Neural cell (in vitro differentiated cells): ENCODE measurements around the gene TBX15. TPM values are rescaled to one million over a fixed set of nuclear protein-coding genes. Genes with fewer than 3 reads are reported as not detected.

ENCODE experiments used
- H2AFZ ChIP-seq: fragments of 200-600, 300-800 bp; sonication (generic), shearing (Covaris generic); 2 replicates; pipeline ENCODE4 v1.6.0; 2014; ENCODE audit warnings: low read depth, mild to moderate bottlenecking, antibody characterized with exemption, low read length, moderate library complexity
- H3F3A ChIP-seq: fragments of 200-600 bp; shearing (Covaris generic); 2 replicates; pipeline ENCODE4 v1.6.1; 2016; ENCODE audit warnings: mild to moderate bottlenecking, moderate library complexity, mixed read lengths, antibody characterized with exemption, low read length; ENCODE audit not compliant: insufficient read depth, poor library complexity, severe bottlenecking
- H3K27ac ChIP-seq: fragments of 200-600, 300-800 bp; sonication (generic), shearing (Covaris generic); 2 replicates; pipeline ENCODE4 v1.5.1; 2014; ENCODE audit warnings: mild to moderate bottlenecking, low read length, moderate library complexity
- H3K27me3 ChIP-seq: fragments of 300-800, 200-600 bp; sonication (generic), shearing (Covaris generic); 2 replicates; pipeline ENCODE4 v1.6.0; 2014; ENCODE audit warnings: mild to moderate bottlenecking, low read depth, low read length, moderate library complexity; ENCODE audit not compliant: insufficient read depth
- H3K36me3 ChIP-seq: fragments of 300-800, 200-600 bp; sonication (generic), shearing (Covaris generic); 2 replicates; pipeline ENCODE4 v1.5.1; 2014; ENCODE audit warnings: mild to moderate bottlenecking, antibody characterized with exemption, low read length, moderate library complexity; ENCODE audit not compliant: insufficient read depth
- H3K4me2 ChIP-seq: fragments of 300-800, 200-600 bp; sonication (generic), shearing (Covaris generic); 2 replicates; pipeline ENCODE4 v1.6.0; 2014; ENCODE audit warnings: mild to moderate bottlenecking, low read length
- H3K4me3 ChIP-seq: fragments of 300-800, 200-600 bp; sonication (generic), shearing (Covaris generic); 2 replicates; pipeline ENCODE4 v1.5.1; 2014; ENCODE audit warnings: mild to moderate bottlenecking, low read length, moderate library complexity
- H3K79me2 ChIP-seq: fragments of 200-600 bp; shearing (Covaris generic); replicated peaks from 2 replicates; pipeline ENCODE4 v1.6.0; 2014; ENCODE audit warnings: mild to moderate bottlenecking, low read length, moderate library complexity; ENCODE audit not compliant: insufficient read depth
- H3K9ac ChIP-seq: fragments of 300-800, 200-600 bp; sonication (generic), shearing (Covaris generic); 2 replicates; pipeline ENCODE4 v1.6.1; 2016; ENCODE audit warnings: mild to moderate bottlenecking, low read length, mixed read lengths
- H3K9me2 ChIP-seq: fragments of 200-600 bp; shearing (Covaris generic); 2 replicates; pipeline ENCODE4 v1.6.1; 2016; ENCODE audit warnings: mild to moderate bottlenecking, low read length, mixed read lengths; ENCODE audit not compliant: insufficient read depth
- H3K9me3 ChIP-seq: fragments of 200-600, 300-800 bp; sonication (generic), shearing (Covaris generic); 2 replicates; pipeline ENCODE4 v1.6.1; 2016; ENCODE audit warnings: mild to moderate bottlenecking, mixed run types, low read length, moderate library complexity, mixed read lengths
- H4K20me1 ChIP-seq: fragments of 200-600 bp; shearing (Covaris generic); 2 replicates; pipeline ENCODE4 v1.6.1; 2016; ENCODE audit warnings: mild to moderate bottlenecking, mixed run types; ENCODE audit not compliant: insufficient read depth
- CTCF ChIP-seq: fragments of 450-650 bp; IDR thresholded peaks from 2 replicates; pipeline ENCODE4 v1.5.1; 2014; ENCODE audit warnings: antibody characterized with exemption, mild to moderate bottlenecking, moderate library complexity; ENCODE audit not compliant: poor library complexity, severe bottlenecking
- EP300 ChIP-seq: fragments of 450-650 bp; conservative IDR thresholded peaks from 2 replicates; pipeline ENCODE4 v1.6.1; 2014; ENCODE audit warnings: antibody characterized with exemption, mild to moderate bottlenecking, moderate library complexity; ENCODE audit not compliant: poor library complexity, severe bottlenecking
- EZH2 ChIP-seq: fragments of 200-600, 300-800 bp; shearing (Covaris generic), sonication (generic); IDR thresholded peaks from 2 replicates; pipeline ENCODE4 v1.6.1; 2014; ENCODE audit warnings: antibody characterized with exemption, low read length, borderline replicate concordance, mild to moderate bottlenecking; ENCODE audit not compliant: insufficient read depth, poor library complexity, severe bottlenecking
- MXI1 ChIP-seq: fragments of 450-650 bp; conservative IDR thresholded peaks from 2 replicates; pipeline ENCODE4 v1.6.1; 2014; ENCODE audit warnings: antibody characterized with exemption, mild to moderate bottlenecking; ENCODE audit not compliant: poor library complexity, severe bottlenecking
- POLR2AphosphoS5 ChIP-seq: IDR thresholded peaks from 2 replicates; pipeline ENCODE4 v1.6.1; 2012
- RAD21 ChIP-seq: fragments of 450-650 bp; conservative IDR thresholded peaks from 2 replicates; pipeline ENCODE4 v1.6.1; 2014; ENCODE audit warnings: antibody characterized with exemption, mild to moderate bottlenecking, moderate library complexity
- SMC3 ChIP-seq: fragments of 450-650 bp; conservative IDR thresholded peaks from 2 replicates; pipeline ENCODE4 v1.6.1; 2014; ENCODE audit warnings: antibody characterized with exemption, mild to moderate bottlenecking, moderate library complexity; ENCODE audit not compliant: poor library complexity
- TAF1 ChIP-seq: IDR thresholded peaks from 2 replicates; pipeline ENCODE4 v1.6.1; 2012; ENCODE audit warnings: low read depth
- polyA plus RNA-seq: library from polyadenylated mRNA; depleted of rRNA; stranded (reverse); fragments of >200 nt; gene quantifications from 2 replicates; pipeline ENCODE4 v1.2.3, GENCODE V29; 2014
- TF ChIP-seq, protein P1 (sequence below): IDR thresholded peaks from 2 replicates; pipeline ENCODE4 v1.6.1; 2012; ENCODE audit warnings: borderline replicate concordance

The TBX15 gene
- polyA plus RNA-seq, 1 donor from 2014 or later = 0.10 TPM

DNA sequence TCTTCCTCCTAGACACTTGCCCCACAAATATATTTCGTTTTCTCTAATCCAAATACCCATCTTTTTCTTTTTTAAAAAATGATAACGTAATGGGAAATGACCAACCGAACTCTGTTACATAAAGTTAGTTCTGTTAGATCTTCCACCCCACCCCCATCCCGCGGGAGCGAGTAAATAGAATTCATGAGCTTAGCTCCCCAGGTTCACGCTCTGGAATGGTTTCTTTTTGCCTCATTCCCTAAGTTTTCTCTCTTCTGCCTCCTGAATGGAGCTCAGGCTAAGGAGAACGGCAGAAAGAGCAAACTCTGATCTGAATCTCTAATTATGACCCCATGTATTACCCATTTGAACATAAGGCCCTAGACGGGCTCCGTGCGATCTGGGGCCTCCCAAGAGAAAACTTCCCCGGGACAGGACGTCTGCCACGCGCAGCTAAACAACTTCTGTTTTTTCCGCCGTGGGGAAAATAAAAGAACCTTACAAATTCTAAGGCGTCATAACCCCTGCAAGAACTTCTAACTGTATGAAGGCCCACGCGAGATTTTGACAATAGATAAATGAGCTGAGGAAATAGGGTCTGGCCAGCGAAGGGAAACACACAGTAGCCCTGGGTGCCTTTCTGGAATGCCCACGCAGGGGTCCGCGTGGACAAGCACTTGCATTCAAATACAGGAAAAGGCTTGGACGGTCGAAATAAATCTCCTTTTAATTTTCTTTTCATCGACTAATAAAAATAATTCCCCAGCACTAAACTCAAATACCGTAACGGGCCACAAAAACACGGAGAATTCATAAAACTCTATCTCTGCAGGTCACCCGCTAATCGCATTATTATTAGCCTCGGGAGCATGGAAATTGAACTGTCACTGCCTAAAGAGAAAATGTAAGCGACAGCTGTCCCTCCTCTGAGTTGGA is 2.2 kb downstream of the TBX15 start:
- Histone ChIP-seq H3K79me2 (no peaks in the 10 kb centered on the region), H3K4me3 (no peak overlapping the region)

More for the DNA sequence above, 2.2 kb downstream of the TBX15 start:
- Histone ChIP-seq H3K9me3 (no peaks in the 10 kb centered on the region), H3K9me2 (no peaks in the 10 kb centered on the region), H2AFZ (no peak overlapping the region), H3K4me2 (no peak overlapping the region), H4K20me1 (no peaks in the 10 kb centered on the region), H3K27me3 (peaks cover 100% of the 10 kb centered on the region), H3K9ac (no peak overlapping the region), H3F3A (no peaks in the 10 kb centered on the region), H3K27ac (no peak overlapping the region), H3K36me3 (no peaks in the 10 kb centered on the region)
- TF ChIP-seq RAD21 (no peak), POLR2AphosphoS5 (no peak), MXI1 (no peak), SMC3 (no peak), EZH2 (no peak), CTCF (no peak), TAF1 (no peak), EP300 (no peak)
- TF ChIP-seq, protein P1, sequence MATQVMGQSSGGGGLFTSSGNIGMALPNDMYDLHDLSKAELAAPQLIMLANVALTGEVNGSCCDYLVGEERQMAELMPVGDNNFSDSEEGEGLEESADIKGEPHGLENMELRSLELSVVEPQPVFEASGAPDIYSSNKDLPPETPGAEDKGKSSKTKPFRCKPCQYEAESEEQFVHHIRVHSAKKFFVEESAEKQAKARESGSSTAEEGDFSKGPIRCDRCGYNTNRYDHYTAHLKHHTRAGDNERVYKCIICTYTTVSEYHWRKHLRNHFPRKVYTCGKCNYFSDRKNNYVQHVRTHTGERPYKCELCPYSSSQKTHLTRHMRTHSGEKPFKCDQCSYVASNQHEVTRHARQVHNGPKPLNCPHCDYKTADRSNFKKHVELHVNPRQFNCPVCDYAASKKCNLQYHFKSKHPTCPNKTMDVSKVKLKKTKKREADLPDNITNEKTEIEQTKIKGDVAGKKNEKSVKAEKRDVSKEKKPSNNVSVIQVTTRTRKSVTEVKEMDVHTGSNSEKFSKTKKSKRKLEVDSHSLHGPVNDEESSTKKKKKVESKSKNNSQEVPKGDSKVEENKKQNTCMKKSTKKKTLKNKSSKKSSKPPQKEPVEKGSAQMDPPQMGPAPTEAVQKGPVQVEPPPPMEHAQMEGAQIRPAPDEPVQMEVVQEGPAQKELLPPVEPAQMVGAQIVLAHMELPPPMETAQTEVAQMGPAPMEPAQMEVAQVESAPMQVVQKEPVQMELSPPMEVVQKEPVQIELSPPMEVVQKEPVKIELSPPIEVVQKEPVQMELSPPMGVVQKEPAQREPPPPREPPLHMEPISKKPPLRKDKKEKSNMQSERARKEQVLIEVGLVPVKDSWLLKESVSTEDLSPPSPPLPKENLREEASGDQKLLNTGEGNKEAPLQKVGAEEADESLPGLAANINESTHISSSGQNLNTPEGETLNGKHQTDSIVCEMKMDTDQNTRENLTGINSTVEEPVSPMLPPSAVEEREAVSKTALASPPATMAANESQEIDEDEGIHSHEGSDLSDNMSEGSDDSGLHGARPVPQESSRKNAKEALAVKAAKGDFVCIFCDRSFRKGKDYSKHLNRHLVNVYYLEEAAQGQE = no peak
